ENCODE data around the gene CNTROB.
A peak's percentile ranks its signal among the peaks of the same experiment; 100 is the strongest.

CNTROB gene

DNA sequence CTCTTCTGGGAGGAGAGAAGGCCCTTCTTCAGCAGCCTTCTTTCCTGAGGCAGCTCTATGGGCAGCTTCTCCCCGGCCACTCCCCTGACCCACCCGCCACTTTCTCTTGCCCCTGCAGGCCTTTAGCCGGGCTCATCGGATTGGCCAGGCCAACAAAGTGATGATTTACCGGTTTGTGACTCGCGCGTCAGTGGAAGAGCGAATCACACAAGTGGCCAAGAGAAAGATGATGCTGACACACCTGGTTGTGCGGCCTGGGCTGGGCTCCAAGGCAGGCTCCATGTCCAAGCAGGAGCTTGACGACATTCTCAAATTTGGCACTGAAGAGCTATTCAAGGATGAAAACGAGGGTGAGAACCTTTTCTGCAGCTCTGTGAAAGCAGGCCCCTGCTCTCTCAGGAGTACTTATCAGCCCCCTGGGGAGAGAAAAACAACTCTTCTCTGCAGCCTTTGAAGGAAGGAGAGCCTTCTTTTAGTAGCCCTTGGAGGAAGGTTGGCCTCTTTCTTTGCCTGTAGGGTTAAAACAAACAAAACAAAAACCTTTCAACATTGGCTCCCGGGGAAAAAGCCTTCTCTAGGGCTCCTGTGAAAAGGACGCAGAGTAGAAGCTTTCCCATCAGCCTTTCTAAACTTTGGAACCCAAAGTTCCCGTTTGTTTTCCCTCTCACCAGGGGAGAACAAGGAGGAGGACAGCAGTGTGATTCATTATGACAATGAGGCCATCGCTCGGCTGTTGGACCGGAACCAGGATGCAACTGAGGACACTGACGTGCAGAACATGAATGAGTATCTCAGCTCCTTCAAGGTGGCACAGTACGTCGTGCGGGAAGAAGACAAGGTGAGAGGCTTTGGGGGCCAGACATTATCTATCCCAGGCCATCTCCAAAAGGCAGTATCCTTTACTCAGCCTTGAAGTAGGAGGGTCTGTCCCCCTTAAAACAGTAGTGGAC is 28.6 kb upstream of the CNTROB start:
- no peak for DNase-seq

DNA sequence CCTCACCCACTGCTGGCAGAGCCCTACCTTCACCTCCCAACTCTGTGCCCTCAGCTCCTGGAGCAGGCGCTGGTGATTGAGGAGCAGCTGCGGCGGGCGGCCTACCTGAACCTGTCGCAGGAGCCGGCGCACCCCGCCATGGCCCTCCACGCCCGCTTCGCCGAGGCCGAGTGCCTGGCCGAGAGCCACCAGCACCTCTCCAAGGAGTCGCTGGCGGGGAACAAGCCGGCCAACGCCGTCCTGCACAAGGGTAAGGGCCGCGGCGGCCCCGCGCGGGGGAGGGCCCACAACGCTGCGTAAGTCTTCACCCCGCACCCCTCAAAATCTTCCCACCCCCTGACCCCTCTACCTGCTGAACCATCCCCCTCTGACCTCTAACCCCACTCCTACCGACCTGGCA is 22.9 kb upstream of the CNTROB start:
- no peak for DNase-seq

DNA sequence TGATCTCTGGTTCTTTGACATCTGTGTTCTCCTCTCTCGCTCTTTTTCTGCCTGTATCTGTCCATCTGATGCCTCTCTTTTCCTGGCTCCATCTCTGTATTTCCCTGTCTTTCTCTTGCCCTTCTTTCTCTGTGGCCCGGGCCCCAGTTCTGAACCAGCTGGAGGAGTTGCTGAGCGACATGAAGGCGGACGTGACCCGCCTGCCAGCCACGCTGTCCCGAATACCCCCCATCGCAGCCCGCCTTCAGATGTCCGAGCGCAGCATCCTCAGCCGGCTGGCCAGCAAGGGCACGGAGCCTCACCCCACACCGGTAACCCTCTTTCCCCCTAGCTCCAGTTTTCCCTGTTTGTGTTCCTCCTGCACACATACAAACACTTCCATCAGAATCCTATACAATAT is 21.7 kb upstream of the CNTROB start:
- no peak for DNase-seq

DNA sequence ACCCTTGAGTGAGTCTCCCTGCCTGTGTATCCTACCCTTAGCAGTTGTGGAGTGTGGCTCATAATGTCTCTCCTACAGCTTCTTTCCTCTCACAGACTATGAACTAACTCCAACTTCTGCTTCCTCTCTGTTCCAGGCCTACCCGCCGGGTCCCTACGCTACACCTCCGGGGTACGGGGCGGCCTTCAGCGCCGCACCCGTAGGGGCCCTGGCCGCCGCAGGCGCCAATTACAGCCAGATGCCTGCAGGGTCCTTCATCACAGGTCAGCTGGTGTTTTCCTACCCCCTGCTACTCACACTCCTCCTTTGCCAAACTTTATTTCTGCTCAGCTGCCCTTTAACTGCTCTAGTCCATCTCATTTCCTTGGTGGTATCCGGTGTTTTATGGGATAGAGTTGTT is 21.3 kb upstream of the CNTROB start:
- DNase-seq, result no peak

DNA sequence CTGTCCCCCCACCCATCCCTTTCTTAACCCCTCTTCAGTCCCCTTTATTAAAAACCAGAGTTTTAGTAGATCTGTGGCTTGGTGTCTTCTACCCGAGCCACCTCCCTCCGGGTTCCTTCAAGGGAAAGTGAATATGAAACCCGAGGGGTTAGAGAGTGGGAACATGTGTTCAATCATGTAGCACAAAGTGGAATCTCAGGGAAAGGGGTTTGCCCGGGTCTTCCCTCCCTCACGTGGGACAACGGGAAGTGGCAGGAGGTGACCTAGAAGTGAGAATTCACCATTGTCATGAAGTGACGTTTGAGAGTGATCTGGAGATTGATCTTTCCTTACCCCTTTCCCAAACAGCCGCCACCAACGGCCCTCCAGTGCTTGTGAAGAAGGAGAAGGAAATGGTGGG is 20.9 kb upstream of the CNTROB start:
- DNase-seq, result no peak

DNA sequence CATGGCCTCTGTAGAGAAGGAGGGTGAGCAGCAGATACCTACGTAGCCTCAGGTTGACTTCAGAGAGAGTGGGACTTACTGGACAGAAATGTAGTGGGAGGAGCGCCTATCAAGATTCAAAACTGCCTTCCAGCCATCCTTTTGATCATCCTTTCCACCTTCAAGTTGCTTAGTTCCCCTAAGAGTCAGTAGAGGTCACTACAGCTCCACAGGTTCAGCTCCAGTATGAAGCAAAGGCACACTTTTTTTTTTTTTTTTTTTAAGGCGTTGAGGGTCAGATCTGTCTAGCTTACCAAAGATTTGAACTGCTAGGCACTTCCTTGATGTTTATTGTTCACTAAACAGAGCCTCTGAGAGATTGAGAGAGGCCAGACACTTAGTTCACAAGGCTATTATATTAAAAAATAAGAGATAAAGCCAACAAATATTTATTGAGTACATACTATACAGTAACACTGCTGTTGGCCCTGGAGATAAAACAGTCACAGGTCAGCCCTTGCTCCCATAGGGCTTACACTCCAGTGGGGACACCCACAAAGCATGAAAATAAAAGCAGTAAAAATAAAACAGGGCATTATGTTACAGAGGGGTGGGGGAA is 19.0 kb upstream of the CNTROB start:
- DNase-seq, result no peak

DNA sequence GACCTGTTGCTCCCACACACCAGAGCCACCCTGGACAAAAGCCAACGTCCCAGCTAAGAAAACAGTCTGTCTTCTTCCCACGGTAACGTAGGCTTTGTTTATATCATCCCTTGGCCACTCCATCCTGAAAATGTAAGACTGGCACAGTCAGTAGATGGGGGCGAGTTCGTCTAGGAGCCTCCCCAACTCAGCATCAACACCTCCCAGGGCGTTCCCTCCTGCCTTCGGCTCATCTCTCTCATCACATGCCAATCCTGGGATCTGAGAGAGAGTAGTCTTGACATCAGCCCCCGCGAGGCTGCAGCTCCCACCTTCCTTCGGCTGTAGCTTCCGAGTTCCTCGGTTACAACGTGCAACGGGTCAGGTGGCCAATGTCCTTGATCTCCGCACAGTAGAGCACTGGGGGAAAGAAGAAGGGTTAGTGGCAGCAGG is 16.8 kb upstream of the CNTROB start:
- DNase-seq, result no peak

DNA sequence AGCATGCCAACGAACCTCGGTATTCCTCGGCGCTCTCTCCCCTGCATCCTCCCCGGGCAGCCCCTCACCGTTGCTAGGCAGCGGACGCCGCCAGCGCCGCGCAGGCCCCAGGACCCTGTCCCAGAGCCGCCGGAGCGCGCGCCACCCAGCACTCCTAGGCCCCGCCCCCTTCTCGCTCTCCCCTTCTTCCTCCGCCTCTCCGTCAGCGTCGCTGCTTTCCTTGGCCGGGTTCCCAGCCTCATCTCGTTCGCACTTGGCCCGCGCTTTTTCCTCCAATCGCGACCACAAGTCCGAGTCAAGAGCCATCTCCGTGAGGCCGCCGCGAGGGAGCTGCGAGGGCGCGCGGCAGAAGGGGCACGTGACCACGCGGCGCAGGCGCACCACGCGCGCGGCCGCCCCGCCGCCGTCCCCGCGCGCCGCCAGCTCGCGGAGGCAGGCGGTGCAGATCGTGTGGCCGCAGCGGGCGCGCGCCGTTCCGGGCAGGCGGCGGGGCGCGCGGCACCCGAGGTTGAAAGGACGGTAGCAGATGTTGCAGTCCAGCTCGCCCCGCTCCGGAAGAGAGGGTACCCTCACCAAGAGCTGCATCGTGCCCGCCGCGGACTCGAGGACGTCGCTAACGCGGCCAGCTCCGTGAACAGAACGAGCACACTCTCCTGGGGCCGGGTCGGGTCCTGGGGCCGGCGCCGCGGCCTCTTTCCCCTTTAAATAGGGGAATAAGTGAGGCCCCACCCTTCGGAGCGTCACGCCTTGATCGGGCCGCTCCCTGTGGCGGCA is 16.2 kb upstream of the CNTROB start, which contains the start of gene RNF227:
TSS of gene RNF227 (minus strand) at position 679 of the 774 bp plus-strand sequence. CDS start at position 585, 94 bp downstream.
- peak; percentile 92 for DNase-seq

DNA sequence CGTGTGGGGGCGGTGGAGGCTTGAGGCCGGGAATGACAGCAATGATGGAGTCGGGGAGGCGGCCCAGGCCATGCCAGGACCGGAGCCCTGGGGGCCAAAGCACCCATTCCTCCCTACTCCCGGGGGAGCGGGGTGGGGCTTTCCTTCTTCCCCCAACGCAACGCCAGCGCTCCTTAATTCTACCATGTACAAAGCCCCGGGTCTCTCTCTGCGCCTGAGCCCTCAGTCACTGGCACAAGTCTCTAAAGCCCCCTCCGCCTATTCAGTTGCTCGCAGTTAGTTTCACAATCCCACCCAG is 15.7 kb upstream of the CNTROB start:
- no peak for DNase-seq

DNA sequence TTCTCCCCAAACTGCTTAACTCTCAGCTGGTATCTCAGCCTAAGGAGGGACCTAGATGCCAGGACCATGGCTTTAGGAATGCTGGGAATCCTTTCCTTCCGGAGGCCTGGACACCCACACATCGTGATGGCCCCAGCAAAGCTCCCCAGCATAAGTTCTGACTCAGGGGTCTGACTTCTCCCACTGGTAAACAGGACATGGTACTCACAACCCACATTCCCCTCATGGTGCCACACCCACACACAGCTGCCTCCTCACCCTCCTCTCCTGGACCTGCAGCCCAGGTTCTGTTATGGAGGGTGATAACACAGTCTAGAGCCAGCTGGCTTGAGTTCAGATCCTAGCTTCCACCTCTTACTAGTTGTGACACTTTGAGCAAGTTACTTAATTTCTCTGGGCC is 15.2 kb upstream of the CNTROB start:
- DNase-seq, result no peak

DNA sequence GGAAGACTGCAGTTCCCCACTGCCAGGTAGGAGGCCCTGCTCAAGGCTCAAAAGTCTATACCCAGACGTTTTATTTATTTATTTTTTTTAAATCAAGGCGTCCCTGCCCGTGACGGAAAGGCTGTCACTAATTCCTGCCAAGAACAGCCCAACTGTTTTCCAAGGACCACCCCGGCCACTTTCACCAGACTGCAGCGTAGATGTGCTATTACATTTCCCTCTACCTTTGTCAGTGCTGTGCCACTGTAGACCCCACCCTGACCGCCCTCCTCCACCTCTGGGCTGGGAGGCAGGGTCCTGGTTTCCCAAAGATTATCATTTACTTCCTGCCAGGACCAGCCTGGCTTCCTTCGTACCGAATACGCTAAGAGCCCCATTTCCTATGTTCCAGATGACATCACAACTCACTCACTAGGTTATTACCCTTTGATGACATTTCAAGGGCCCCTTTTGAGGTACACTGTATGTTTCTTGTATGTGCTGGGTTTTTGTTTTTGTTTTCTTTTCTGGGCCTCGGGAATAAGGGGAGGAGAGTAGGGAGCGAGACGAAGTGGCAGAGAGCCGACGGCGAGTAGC is 9.6 kb upstream of the CNTROB start:
- no peak for DNase-seq

DNA sequence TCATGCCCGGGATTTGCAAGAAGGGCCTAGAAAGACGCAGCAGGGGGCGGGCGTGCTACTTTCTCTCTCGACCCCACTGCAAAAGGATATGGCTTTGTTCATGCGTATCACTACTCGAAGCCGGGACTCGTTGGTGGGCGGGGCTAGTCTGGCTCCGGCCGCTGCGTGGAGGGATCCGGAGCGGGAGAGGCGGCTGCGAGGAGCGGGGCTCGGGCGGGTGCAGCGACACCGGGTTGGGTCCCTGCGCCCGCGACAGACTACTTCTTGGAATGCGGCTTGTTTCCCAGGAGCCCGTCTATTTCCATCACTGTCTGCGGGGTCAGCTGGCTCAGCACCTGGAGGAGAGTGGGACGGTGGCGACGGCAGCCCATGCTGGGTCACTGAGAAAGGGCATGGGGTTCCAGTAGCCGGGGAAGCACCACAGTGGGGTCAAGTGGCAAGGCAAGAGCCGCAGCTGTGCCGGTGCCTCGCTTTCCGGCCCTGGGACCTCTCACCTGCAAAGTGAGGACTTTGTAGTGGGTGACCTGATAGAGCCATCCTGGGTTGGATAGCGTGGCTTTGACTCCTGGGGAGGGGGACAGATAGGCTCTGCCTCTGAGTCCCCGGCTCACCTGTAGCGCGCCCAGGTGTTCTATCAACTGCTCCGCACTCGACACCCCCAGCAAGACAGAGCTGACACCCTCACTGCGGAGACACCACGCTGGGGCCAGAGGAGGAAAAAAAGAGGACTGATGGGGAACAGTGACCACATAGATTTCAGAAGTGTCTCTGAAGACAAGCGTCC is 9.0 kb upstream of the CNTROB start:
- DNase-seq, result no peak

DNA sequence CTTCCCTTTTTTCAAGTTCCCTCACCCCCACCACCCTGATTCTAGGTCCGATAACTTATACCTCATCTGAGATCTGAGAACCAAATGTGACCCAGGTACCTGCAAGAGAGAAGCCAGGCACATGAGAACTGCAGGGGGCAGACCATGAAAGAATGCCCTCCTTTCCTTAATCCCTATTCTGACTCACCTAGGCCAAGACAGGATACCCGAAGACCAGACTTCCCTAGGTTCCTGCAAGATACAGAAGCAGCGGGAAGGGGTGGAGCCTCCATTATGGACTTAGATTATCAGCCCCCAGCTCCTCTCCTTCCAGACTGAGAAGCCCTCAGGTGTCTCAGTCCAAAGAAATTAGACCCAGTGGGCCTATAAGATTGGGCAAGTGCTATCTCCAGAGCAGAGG is 4.4 kb upstream of the CNTROB start:
- no peak for DNase-seq

DNA sequence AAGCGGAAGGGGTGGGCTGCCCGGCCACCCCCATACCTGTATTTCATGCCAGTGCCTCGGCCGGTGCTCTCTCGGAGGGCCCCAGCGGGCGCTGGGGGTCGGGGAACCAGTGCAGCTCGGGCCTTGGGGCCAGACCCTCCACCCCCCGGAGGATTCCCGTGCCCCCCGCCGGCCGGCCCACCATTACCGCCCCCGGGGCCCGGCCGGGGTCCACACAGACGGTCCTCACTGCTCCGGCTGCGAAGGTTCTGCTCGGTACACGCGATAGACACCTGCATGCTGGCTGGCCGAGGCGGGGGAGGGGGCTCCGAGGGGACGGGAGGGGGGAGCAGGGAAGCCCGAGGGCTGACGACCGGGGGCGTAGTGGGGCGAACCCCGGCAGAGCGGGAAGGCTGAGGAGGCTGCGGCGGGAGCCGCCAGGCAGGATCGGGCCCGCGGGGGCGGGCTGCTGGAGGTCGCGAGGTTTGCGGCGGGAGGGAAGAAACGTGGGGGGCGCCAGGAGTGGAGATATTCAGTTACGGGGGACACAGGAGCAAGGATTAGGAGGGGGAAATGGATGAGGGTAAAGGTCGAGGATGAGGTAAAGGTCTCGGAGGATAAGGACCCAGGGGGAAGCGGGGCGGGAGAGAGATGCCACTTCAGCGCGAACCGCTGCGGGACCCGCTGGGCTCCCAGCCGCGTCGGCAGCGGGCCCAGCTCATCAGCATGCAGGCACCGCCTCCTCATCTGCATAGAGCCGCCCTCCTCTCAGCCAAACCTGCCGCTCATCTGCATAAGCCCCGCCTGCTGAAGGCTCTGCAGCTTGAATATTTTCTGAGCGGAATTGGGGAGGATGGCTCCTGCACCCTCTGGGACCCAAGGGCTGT is 2.6 kb upstream of the CNTROB start, which contains the start of gene KCNAB3:
TSS of gene KCNAB3 (minus strand) at position 699 of the 866 bp plus-strand sequence. CDS start at position 278, 421 bp downstream.
- peak; percentile 88 for DNase-seq

DNA sequence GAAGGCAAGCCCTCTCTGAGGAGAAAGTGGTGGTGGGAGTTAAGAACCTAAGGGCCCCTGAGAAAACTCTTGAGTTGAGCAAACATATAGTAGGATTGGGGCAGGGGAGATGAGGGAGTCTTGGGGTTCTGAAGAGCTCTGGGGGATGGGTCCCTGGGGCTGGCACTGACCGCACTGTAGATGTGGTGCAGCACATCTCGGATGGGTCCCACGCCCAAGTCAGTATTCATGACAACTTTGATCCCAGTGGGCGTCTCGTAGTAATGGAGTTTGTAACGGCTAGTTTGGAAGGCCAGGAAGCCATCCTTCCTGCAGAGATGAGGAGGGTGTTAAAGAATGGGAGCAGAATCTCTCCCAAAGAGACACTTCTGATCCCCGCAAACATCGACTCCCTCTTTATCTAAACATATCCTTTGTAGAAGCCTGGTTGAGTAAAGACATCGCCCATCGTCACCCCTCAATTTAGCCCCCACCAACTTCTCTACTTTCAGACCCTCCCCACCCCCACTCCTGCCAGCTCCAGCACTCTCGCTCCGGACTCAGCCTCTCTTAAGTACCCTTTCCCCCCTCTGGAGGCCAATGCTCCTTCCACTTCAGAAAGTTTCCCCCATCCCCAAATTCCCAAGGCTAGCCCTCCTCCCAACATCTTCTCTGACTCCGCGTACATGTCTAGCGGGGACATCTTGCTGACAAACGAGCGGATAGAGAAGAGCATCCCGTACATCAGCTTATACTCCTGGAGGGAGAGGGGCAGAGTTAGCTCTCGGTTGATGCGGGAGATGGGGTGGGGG is 970 bp upstream of the CNTROB start:
- DNase-seq, result no peak

DNA sequence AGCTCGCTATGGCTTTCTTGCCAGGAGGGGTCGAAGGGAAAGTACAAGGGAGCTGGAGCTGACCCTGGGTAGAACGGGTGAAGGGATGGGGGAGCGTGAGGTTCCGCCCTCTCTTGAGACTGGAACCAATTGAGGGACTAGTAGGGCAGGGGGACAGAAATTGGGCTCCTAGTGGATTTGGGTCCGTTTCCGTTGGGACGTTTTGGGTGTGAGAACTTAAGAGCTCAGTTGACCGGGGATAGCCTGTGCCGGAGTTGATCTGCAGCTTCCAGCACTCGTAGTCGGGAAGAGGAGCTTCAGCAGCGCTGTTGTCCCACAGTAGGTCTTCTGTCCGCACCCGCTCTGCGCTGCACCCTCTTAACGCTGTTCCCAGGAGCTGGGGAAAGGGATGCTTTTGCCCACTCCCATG is 481 bp downstream of the CNTROB start:
- no peak for DNase-seq

DNA sequence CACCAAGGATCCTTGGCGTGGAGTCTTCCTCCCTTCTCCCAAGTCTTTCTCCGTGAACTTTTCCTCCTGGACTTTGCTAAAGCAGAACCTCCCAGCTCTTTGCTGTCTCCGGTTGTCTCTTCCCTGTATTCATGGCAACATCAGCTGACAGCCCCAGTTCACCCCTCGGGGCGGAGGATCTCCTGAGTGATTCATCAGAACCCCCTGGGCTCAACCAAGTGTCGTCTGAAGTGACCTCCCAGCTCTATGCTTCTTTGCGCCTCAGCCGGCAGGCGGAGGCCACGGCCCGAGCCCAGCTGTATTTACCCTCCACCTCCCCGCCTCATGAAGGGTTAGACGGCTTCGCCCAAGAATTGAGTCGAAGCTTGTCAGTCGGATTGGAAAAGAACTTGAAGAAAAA is 943 bp downstream of the CNTROB start:
- DNase-seq, result no peak

DNA sequence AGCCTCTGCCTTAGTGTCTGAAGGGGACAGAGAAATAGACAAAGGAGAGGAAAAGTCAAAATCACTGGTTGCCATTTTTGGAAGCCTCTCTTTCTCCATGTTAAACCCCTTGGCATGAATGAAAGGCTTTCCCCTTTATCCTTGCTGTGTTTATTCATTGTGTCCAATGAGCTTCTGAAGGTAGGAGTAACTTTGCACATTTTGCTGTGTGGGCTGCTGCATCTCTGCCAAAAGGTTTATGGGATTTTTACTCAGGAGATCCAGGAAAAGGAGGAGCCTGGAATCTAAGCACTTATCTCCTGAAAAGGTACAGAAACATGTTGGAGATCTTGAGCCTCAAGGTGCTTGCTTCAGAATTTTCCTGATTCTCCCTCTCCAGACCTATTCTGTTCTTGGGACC is 3.9 kb downstream of the CNTROB start:
- no peak for DNase-seq

DNA sequence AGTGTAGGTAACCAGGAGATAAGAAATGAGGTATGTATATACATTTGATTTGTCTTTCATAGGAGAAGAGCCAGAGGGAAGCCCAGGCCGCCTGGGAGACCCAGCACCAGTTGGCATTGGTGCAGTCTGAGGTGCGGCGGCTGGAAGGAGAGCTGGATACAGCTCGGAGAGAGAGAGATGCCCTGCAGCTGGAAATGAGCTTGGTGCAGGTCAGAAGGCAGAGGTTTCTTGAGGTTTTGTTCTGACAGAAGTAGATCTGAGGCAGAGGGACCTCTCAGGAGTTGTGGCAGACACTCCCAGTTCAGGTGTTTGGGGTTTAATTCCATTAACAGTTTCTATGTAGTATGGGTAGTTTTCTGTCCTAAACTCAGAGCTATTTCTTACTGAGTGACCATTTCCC is 8.0 kb downstream of the CNTROB start:
- no peak for DNase-seq

DNA sequence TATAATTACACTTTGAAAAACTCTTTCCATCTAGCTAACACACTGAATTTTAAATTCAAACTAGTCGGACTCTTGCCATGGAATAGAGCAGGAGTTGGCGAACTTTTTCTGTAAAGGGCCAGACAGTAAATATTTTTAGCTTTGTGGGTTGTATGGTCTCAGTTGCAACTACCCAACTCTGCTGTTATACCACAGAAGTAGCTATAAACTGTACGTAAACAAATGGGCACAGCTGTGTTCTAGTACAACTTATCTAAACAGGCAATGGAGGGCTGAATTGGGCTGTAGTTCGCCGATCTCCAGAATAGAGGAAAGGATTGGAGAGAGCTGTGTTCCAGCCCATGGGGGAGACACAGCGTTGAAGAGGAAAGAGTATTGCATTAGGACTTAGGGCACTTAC is 8.7 kb downstream of the CNTROB start:
- no peak for DNase-seq

DNA sequence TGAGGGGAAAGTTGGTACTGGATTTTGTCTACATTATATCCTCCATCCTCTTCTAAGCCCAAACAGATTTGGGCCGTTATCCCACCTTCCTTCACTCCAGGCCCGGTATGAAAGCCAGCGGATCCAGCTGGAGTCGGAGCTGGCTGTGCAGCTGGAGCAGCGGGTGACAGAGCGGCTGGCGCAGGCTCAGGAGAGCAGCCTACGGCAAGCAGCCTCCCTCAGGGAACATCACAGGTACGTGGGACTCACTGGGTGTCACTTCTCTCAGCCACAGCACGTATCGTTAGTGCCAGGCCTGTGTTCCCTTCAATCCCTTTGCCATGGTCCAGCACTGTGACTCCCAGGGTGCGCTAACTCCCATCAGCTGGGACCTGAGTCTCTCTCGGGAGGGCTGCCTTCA is 11.3 kb downstream of the CNTROB start:
- no peak for DNase-seq
